Middle frontal gyrus (tissue), 1 donor: ENCODE data around the gene RWDD1.
"Not testable (repeated sequence)": the region's sequence is repeated elsewhere in the genome, so short reads cannot be mapped to it uniquely, and the experiment has no call there.

Experiments used
- DNase-seq: peaks from one replicate; pipeline ENCODE4 v3.0.0-alpha.2; 2015; ENCODE audit warnings: low spot score; ENCODE audit errors: extremely low spot score

The RWDD1 gene

DNA sequence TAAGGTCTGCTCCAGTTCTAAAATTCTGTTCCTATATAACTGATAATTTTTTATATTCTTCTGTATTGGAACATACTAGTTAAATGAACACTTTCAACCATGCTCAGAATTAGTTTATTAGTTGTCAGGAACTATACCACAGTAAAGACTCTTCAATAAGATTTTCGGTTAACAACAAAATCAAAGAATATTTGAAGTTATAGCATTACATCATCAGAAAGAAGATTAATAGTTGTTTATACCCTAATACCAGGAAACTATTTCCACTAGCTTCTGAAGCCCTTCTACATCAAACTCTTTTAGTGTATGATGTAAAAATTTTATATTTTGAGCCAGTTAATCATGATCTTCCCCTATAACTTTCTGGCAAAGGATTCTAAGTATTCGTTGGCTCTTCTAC, 11.2 kb upstream of the RWDD1 start:
- no peak for DNase-seq

DNA sequence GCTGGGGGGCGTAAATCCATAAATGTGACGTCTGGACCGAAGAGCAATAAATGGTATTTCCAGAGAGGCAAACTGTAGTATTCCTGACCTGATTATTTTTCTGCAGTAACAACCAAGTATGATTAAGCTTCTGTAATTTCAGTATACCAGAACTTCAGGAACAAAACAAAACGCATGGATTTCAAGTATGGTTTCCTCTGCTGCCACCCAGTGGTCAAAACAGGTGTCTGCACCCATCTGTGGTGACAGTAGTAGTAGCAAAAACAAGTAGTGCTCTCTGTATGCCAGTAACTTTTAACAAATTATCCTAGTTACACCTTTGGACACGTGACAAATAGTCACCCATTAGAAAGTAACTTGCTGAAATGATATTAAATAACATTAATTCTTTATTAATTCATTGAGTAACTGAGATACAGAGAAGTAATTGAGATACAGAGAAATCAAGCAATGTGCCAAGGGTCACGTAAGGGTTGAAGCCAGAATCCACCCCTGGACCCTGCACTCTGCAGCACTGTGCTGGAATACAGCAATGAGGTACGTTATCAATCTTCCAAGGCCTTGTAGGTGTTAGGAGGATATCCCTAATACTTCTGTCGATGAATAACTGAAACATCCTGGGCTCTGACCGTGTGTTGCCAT, 9.8 kb upstream of the RWDD1 start:
- peak; percentile 82 for DNase-seq

DNA sequence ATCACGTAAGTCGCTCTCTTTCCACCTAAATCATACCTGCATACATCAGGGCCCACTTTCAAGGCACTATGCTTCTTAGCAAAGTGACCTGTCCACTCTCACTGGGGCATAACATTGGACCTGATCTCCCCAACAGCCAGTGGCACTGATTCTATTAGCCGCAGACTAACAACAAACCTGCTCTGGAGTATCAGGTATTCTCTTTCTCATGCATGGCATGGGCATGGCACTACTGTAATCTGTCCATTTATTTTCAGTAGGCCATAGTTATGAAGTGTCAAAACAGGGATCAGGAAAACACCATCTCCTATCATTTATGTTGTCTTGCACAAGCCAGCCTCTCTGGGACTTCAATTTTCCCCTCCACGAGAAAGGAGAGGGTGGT, 9.3 kb upstream of the RWDD1 start:
- no peak for DNase-seq

DNA sequence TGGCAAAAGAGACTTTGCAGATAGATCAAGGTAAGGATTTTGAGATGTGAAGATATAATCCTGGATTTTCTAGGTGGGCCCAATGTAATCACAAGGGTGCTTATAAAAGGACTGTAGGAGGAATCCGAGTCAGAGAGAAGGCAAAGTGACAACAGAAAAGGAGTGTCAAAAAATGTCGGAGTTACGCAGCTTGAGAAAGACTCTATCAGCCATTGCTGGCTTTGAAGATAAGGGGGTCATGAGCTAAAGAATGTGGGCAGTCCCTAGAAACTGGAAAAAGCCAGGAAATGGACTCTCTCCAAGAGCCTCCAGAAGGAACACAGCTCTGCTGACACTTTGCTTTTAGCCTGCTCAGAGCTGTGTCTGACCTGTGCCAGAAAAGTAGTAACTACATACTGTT, 8.7 kb upstream of the RWDD1 start:
- no peak for DNase-seq

DNA sequence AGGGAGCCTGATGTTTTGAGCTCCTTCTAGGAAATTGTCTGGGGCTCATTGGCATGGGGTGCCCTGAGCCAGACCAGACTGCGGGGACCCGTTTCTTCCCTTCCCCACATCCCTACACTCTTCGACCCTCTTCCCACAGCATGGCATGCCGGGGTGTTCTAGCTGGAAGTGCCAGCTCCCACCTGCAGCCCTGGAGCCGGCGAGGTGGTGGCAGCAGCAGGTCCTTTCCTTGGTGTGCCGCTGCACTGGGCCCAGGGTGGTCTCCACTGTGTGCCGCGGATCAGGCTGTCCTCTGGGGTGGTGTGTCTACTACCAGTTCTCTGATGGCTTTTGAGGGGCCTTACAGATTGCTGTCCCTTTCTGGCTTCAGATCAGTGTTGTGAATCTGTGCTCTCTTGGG, 7.5 kb upstream of the RWDD1 start:
- DNase-seq = no peak

DNA sequence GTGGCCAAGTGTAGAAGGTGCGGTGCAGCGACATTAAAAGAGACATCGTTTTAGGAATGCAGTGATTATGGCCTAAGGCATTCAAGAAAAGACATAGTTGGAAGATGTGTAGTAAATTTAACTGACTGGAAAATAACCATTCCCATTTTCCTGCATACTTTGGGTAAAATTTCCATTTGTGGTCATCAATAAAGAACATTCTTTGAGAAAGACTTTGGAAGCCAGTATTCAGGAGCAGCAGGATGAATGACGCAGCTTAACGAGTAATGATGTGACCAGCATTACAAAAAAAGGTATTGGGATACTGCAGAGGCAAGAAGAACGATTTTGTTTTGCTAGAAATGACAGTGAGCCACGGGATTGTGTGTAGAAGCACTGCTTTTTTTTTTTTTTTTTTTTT, 7.0 kb upstream of the RWDD1 start:
- no peak for DNase-seq

DNA sequence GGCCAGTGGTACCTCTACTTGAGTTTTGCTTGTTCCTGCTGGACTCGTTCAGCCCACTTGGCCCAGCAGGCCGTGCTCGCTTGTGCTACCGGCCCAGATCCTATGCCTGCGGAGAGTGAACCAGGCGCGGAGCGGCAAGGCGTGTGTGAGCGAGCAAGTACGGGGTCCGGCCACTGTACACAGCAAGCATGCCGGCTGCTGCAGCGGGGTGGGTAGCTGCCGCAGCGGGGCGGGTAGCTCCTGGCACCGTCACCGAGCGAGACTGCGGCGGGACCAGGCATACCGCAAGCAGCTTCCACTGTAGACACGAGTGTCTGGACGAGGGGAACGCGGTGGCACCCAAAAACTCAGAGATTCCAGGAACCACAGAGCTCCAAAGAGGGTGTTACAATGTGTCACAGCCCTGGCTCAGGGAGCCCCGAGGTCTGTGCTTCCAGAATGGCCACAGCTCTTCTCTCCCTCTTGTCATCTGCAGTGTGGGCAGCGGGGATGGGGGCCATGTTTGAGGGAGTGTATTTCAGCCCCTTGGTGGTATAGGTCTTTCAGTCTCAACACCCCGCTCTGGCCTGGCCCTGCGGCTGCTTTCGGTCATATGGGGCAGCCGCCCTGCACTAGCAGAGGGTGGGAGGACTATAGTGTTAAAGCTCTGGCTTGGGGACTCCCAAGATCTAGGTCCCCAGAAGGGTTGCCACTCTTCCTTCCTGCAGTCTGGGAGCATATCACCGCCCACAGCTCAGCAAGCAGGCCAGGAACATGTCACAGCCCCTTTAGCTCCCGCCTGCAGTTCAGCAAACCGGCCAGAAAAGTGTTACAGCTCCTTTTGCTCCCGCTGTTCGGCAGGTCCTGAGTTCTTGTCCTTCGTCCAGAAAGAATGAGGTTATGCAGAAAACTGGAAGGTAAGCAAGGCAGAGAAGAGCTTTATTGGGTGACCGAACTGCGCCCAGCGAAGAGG, 6.1 kb upstream of the RWDD1 start:
- no peak for DNase-seq

DNA sequence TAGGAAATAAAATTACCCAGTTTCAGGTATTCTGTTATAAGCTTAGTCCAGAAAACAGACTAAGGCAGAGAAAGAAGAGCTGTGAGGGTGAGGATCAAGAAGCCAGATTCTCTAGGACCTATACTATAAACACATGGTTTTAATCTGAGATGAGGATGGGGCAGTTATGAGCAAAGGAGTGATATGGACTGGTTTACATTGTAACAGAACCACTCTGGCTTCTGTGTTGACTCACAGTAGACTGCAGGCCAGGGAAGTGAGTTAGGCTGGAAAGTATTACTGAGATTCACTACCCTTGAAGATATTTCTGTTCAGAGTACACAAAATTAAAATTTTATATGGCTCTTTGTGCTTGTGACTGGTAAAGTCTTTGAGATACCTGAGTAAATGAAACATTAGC, 3.2 kb upstream of the RWDD1 start:
- DNase-seq = no peak

DNA sequence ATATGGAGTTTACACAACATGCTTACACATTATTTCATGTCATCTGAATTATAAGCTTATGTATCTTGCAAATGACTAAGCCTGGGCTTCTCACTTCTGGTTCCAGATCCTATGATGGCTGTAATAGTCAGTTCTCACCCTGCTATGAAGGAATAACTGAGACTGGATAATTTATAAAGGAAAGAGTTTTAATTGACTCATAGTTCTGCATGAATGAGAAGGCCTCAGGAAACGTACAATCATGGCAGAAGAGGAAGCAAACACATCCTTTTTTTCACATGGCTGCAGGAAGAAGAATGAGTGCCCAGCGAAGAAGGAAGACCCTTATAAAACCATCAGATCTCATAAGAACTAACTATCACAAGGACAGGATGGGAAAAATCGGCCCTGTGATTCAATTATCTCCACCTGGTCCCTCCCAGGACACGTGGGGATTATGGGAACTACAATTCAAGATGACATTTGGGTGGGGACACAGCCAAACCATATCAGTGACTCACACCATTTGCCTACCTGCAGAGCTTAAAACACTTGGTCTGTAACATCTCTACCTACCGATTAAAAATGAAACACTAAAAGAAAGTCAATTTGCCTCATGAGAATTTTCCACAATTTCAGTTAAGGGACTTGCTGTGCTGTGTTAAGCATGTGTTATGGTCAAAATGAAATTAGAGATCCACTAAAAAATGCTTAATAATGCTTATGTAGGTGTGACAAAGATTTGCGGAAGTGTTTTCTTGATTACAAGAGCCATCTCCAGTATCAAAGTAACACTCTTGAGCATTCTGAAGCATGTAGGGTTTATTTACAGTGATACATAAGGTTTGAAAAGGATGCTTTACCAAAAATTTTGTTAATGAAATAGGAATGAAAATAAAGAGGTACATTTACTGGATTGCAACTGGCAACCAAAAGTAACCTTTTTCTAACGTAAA, 2.2 kb upstream of the RWDD1 start:
- DNase-seq = no peak

DNA sequence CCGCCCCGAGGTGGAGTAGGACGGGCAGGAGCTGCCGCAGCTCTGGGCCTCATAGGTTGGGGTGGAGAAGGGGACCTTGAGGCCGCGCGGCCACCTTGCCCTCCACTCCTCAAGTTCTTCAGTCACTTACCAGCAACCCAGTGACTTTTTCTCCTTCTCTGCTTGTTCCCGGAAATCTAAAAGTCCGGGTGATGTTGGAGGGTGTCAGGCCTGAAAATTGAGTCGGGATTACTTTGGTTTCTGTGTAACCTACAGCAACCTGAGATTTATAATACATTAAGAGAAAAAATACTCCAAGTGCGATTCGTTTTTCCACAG, 338 bp downstream of the RWDD1 start:
- no peak for DNase-seq

DNA sequence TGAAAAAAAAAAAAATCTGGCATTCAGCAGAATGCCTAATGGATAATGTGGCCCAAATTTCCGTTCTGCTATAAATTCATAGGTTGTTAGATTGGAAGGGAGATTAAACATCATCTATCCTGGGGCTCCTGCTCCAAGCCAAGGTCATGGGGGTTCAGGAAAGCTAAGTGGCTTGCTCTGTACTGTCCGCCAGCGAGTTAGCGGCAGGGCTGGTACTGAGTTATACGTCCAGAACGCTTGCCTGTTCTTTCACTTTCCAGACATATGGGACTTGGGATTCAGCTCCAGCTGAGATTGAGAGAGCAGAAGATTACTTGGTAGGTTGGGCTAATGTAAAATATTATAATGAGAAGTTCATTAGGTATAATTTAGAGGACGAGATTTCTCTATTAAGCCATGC, 858 bp downstream of the RWDD1 start:
- no peak for DNase-seq

DNA sequence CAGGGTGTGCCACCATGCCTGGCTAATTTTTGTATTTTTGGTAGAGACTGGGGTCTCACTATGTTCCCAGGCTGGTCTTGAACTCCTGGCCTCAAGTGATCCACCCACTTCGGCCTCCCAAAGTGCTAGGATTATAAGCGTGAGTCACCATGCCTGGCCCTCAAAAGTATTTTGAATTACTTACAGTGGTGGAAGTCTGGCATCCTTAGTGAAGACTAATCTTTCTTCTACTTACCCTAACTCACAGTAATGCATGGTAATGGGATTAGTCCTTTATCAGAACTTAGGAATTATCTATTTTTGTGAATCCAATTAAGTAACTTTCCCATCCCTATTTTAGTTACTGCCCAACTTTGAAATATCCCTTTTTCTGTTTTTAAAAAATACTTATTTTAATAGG, 3.9 kb downstream of the RWDD1 start:
- DNase-seq = no peak

DNA sequence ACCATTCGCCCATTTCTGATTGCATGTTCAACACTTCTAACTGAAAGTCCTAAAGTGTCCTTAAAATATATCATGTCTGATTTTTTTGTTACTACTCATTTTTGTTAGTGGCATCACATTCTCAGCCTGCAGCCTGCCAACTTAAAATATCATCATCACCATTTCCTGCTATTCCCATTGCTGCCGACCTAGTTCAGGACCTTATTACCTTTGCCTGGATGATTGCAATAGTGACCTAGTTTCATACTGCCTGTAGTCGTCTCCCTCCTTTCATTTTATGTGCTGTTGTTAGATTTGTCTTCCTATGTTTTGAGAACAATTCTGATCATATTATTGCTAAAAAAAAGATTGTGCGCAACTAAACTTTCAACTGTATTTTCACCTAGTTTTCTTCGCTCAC, 6.2 kb downstream of the RWDD1 start:
- DNase-seq = no peak

DNA sequence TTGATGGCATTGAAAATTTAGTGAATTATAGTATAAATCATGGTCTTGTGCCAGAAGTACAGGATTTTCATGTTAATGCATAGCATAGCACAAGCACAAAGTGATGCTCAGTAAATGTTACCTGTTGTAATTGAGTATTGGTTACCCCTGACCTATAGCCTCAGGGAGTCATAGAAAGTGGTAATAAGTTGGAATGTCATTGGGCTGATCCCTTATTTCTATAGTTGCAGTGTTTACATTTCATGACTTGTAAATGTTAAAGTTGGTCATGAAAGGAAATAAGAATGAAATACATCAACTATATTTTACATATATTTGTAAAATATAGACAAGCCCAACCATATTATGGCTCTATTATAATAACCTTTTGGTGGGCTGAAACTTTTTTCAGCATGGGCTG, 7.0 kb downstream of the RWDD1 start:
- DNase-seq = no peak

DNA sequence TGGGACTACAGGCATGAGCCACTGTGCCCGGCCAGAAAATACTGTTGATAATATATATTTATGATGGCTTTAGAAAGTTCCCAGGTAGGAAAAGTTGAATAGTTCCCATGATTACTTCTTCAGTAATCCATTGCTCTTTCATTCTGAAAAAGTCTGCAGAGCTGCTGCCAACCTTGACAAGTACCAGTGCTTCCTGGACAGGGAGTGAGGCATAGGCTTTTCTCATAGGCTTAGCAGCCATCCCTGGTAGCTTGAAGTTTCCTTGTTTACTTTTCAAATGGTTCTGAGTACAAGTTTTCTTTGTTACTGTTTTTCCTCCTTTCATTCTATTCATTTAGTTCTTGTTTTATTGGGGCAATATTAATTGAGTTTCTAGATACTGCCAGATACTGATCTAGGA, 7.8 kb downstream of the RWDD1 start:
- DNase-seq = no peak

DNA sequence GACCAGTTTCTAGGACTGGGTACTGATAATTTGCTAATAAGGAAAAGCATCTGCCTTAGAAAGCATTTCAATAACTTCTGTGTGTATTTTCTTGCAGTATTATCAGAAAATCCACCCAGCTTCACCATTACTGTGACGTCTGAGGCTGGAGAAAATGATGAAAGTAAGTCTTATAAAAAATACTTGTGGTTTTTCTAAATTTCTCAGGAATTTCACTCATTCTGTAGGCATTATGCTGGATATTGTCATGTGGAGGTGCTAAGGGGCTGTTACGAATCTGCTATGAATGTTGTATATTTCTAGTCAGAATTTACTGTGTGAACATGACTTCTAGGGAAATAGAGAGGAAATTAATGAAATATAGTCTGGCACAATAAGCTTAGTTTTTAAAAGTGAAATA, 8.9 kb downstream of the RWDD1 start:
- DNase-seq = no peak

DNA sequence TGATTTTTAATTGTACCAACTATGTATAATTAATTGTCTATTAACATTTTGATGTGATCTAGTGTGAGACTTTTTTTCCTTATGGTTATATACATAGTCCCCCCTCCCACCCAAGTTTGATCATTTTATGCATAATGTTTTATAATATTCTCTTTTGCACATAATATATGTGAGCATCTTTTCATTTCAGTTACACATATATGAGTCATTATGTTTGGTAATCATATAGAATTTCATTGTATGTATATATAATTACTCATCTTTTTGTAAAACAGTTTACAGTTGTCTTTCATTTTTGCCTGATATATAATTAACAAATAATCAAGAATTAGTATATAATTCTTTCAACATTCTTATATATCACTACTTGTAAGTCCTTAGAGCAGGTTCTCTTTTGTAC, 15.0 kb downstream of the RWDD1 start:
- DNase-seq = no peak

DNA sequence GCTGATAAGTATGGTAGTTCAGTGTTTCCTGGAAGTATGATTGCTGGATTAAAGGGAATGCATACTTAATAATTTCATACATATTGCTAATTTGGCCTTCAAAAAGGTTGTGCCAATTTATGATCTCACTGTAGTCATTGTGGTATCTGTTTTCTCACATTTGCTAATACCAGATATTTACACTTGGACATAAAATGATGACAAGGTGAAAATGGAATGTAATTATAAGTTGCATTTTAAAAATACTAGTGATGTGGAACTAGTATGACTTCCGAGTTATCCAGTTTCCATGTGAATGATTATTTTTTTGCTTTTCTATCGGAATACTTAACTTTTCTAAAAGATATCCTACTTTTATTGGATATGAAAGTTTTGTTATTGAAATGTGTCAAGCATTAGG, 15.4 kb downstream of the RWDD1 start:
- DNase-seq = no peak

DNA sequence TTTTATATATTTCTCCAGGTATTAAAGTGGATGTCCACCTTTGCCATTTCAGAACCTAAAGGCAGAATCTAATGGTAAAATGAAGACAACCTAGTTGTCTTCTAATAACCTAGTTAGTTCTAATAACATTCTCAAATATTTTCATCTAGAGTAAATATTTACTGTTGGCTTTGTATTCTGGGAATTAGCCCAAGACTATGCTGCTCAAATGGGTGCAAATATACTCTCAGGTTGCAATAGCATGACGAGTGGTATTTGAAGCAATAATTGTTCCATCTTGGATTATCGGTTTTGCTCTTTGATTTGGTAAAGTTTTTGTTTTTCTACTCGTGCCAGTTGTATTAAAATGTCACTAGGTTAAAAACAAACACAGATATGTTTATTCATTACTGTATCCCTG, 23.9 kb downstream of the RWDD1 start:
- no peak for DNase-seq

DNA sequence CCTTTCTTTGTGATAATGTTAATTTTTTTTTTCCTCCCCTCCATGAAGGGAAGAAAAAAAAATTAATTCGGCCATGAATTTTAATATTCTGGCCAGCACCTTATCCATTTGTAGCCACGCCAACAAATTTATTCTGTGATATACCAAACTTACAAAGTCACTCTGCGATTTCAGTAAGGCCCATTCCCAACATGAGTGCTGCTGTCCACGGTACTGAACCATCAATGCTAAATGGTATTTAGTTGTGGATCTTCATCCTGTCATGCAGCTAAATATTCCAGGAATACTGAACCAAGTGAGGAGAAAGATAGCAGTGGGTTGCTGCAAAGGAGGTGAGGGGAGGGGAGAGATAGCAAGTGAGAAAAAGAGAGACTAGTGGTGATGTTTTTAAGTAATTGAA, 25.5 kb downstream of the RWDD1 start:
- no peak for DNase-seq

DNA sequence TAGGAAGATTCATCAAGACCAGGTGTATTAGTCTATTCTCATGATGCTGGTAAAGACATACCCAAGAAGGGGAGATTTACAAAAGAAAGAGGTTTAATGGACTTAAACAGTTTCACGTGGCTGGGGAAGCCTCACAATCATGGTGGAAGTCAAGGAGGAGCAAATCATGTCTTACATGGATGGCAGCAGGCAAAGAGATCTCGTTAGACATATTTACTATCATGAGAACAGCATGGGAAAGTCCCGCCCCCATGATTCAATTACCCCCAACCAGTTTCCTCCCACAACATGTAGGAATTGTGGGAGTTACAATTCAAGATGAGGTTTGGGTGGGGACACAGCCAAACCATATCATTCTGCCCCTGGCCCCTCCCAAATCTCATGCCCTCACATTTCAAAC, 32.6 kb downstream of the RWDD1 start:
- DNase-seq = not testable (repeated sequence)

DNA sequence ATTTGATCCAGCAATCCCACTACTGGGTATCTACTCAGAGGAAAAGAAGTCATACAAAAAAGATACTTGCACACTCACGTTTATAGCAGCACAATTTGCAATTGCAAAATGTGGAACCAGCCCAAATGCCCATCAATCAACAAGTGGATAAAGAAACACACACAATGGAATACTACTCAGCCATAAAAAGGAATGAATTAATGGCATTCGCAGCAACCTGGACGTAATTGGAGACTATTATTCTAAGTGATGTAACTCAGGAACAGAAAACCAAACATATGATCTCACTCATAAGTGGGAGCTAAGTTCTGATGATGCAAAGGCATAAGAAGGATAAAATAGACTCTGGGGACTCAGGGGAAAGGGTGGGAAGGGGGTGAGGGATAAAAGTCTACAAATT, 33.6 kb downstream of the RWDD1 start:
- not testable (repeated sequence) for DNase-seq
